HPDE6-E6E7 (cell line): Measurements from ENCODE around the gene ZBTB8B.
"Not testable (repeated sequence)": the region's sequence is repeated elsewhere in the genome, so short reads cannot be mapped to it uniquely, and the experiment has no call there.

Source experiments
- DNase-seq: peaks from one replicate; pipeline ENCODE4 v3.0.0; 2011; ENCODE audit warnings: missing footprints; ENCODE audit errors: extremely low spot score

ZBTB8B gene

GRCh38 chr1:32464716-32465577 is at the start of gene ZBTB8B:
TSS of gene ZBTB8B (plus strand) at chr1:32465072. CDS start at chr1:32470625, 5,553 bp downstream.
- DNase-seq = peak; percentile 97

GRCh38 chr1:32421775-32422174 is 43.1 kb upstream of the ZBTB8B start:
- DNase-seq = no peak

GRCh38 chr1:32426489-32427255 is 38.2 kb upstream of the ZBTB8B start:
- no peak for DNase-seq

GRCh38 chr1:32427264-32427963 is 37.5 kb upstream of the ZBTB8B start:
- no peak for DNase-seq

- DNase-seq = no peak
These were observed 33.0 kb upstream of the ZBTB8B start for GRCh38 chr1:32431736-32432400.

GRCh38 chr1:32438136-32438535 is 26.7 kb upstream of the ZBTB8B start:
- DNase-seq = no peak

GRCh38 chr1:32438777-32439176 is 26.1 kb upstream of the ZBTB8B start:
- not testable (repeated sequence) for DNase-seq

- not testable (repeated sequence) for DNase-seq
These were observed 23.4 kb upstream of the ZBTB8B start for GRCh38 chr1:32441467-32441866.

GRCh38 chr1:32447469-32448185 is 17.2 kb upstream of the ZBTB8B start:
- DNase-seq = no peak

- DNase-seq = not testable (repeated sequence)
These were observed 16.6 kb upstream of the ZBTB8B start for GRCh38 chr1:32448186-32448772.

GRCh38 chr1:32448773-32449456 is 16.0 kb upstream of the ZBTB8B start:
- DNase-seq = no peak

GRCh38 chr1:32449457-32449831 is 15.4 kb upstream of the ZBTB8B start:
- not testable (repeated sequence) for DNase-seq

- DNase-seq = no peak
These were observed 10.1 kb upstream of the ZBTB8B start for GRCh38 chr1:32454726-32455125.

GRCh38 chr1:32455958-32456357 is 8.9 kb upstream of the ZBTB8B start:
- DNase-seq = no peak

- not testable (repeated sequence) for DNase-seq
These were observed 6.1 kb upstream of the ZBTB8B start for GRCh38 chr1:32458798-32459197.

- DNase-seq = not testable (repeated sequence)
These were observed 1.9 kb upstream of the ZBTB8B start for GRCh38 chr1:32462977-32463376.

- DNase-seq = no peak
These were observed 619 bp upstream of the ZBTB8B start for GRCh38 chr1:32464191-32464715.

- no peak for DNase-seq
These were observed 684 bp downstream of the ZBTB8B start for GRCh38 chr1:32465578-32465933.

GRCh38 chr1:32466761-32467160 is 1.9 kb downstream of the ZBTB8B start:
- no peak for DNase-seq

- no peak for DNase-seq
These were observed 3.9 kb downstream of the ZBTB8B start for GRCh38 chr1:32468791-32469190.
